Fibroblast of skin of right biceps (primary cell): Measurements from ENCODE around the gene UBE2J2.
"Not testable (repeated sequence)": the region's sequence is repeated elsewhere in the genome, so short reads cannot be mapped to it uniquely, and the experiment has no call there.

Experiments
- DNase-seq: peaks from one replicate; pipeline ENCODE4 v3.0.0-alpha.2; 2013

Gene UBE2J2

DNA sequence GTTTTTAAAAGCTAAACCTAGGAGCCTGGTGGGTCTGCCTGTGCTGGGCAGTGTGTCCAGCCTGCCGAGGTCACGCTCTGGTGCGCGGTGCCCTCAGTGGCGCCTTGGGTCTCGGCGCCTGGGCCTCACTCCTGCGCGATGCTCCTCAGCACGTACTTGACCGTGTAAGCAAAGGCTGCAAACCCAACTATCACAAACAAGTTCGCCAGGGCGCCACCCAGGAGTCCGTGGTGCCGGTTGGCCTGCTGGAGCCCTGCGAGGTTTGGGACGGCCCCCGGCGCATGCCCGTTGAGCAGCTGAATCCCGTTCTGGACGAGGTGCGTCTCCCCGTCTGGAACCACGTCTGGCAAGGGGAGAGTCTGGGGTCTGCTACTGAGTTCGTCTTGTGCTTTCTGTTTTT lies 18.6 kb downstream of the UBE2J2 start:
- no peak for DNase-seq

DNA sequence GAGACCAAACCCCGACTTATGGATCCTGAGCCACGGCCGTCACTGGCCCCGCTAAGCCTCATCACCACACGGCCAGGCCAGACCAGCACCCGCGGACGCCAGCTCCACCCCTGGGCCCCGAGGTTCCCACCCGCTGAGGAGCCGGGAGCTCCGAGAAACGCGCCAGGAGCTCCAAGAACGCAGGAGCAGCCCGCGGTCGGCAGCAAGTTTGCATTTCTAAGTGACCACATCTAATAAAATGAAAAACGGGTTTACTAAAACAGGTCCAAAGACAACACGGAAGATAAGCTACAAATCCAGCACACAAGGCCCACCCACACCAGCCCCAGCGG lies 19.0 kb downstream of the UBE2J2 start:
- DNase-seq, result no peak

DNA sequence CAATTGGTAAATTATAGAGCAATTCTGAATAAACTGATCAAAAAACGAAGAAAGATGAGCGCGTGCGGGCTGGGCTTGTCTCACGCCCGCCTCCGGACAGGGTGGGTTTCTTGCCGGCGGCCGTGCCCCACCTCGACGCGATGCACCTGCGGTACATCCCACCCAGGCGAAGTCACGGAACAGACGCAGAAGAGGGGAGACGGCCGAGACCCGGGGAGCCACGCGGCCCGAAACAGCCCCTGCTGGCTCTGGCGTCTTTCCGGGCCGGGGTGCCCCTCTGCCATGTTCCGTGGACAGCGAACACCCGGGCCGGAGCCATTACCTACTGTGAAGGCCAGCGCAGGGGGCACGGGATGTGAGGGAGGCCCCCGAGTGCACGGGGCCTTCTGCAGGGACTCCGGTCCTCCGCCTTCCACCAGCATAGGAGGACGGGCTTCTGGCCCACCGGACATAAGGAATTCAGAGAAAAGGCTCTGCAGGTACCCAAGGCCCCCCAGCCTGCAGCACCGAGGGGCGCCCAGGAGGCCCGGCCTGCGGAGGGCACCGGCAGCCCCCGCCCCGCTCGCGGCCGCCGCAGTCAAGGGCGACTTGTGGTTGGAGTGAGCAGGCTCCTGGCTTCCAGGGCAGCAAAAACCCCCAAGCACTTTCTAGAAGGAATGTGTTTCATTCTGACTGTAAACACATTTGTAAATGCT lies 19.5 kb downstream of the UBE2J2 start:
- DNase-seq, result no peak

DNA sequence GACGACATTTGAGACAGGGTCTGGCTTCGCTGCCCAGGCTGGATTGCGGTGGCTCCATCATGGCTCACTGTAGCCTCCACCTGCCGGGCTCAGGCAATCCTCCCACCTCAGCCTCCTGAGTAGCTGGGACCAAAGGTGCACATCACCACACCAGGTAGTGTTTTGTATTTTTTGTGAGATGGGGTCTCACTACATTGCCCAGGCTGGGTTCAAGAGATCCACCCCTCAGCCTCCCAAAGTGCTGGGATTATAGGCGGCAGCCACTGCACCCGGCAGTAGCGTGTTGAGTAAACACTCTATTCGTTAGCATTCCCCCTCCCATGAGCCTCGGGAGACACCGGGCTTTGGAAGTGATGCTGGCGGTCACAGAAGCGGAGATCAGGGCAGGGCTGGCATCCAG lies 20.3 kb downstream of the UBE2J2 start:
- DNase-seq, result no peak

DNA sequence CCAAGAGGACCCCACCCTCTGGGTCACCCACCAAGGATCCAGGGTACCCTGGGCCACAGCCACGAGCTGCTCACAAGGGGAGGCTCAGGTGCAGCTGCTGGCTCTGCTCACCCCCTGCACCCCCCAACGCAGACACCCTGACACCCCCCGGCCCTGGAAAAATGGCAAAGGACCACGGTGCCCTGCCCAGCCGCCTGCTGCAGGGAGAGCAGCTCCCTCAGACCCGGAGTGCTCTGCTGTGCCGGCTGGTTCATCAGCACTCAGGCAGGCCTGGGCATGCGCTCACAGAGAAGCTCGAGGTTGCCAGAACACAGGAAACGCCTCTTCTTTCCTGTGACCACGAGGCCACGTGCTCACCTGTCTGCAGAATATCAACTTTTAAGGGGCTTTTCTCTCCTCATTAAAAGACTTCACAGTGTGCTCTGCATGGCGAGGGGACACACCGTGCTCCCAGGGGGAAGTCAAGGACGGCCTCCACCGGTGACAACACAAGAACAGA lies 22.8 kb downstream of the UBE2J2 start:
- no peak for DNase-seq

DNA sequence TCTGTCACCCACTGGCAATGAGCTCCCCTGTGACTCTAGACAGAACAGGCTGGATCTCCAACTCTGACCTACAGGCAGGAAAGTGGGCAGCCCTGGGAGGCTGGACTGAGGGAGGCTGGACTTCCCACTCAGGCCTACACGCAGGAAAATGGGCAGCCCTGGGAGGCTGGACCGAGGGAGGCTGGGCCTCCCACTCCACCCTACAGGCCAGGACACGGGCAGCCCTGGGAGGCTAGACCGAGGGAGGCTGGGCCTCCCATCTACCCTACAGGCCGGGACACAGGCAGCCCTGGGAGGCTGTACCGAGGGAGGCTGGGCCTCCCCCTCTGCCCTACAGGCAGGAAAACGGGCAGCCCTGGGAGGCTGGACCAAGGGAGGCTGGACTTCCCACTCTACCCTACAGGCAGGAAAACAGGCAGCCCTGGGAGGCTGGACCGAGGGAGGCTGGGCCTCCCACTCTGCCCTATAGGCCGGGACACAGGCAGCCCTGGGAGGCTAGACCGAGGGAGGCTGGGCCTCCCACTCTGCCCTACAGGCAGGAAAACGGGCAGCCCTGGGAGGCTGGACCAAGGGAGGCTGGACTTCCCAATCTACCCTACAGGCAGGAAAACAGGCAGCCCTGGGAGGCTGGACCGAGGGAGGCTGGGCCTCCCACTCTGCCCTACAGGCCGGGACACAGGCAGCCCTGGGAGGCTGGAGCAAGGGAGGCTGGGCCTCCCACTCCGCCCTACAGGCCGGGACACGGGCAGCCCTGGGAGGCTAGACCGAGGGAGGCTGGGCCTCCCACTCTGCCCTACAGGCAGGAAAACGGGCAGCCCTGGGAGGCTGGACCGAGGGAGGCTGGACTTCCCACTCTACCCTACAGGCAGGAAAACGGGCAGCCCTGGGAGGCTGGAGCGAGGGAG lies 25.4 kb downstream of the UBE2J2 start:
- DNase-seq, result not testable (repeated sequence)

DNA sequence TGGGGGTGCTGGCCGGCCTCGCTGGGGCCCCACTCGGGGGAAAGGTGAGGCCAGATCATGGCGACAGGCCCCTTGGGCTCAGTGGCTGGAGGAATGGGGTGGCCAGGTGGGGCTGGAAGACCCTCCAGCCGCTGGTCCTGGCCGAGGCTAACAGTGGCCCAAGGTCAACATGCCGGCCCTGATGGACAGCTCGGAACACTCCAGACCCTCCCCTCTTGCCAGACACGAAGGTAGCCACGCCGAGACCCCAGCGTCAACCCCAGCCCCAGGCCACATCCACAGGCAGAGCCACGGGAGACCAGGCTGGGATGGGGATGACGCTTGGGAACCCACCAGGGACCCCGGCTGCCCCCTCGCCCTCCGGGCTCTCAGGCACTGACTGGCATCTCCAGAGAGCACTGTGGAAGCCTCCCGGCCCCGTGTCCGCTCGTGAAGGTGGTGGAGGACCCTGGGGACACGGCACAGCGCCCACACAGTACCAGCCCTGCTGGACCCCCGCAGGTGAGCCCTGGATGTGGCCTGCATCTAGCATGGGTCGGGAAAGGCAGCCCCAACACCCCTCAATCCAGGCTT lies 26.2 kb downstream of the UBE2J2 start:
- no peak for DNase-seq

DNA sequence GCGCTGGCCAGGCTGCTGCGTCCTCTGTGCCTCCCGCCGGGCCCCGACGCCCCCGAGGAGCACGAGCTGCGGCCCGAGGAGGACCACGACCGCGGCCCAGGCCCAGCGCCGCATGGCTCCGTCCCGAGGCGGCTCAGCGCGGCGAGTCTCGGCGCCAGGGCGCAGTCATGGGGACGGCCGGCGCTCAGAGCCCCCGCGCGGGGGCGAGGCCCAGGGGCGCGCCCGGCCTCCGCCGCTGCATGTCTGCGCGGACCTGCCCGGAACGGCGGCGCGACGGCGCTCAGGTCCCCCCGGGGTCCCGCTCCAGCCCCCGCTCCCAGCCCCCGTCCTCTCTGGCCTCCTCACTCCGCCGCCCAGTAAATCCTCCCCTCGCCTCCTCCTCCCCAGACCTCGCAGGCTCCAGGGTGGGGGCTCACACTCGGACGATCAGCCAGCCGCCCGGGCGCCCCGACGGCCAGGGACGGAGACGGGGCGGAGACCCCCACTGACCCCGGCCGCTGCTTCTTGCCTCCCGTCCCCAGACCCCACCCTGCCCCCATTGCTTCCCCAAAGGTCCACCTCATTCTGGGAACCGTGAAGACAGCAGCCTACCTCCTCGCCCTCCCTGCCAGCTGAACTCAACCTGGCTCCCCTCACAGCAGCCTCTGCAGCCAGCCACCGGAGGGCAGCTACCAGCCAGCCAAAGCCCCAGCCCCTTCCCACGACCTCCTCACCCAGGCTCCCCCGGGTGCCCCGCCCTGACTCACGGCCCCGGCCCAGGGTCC lies 26.9 kb downstream of the UBE2J2 start, which contains the start of gene C1QTNF12:
C1QTNF12 (minus strand) TSS at position 146 of the 764 bp plus-strand sequence; CDS start at position 114, 32 bp downstream.
- no peak for DNase-seq

DNA sequence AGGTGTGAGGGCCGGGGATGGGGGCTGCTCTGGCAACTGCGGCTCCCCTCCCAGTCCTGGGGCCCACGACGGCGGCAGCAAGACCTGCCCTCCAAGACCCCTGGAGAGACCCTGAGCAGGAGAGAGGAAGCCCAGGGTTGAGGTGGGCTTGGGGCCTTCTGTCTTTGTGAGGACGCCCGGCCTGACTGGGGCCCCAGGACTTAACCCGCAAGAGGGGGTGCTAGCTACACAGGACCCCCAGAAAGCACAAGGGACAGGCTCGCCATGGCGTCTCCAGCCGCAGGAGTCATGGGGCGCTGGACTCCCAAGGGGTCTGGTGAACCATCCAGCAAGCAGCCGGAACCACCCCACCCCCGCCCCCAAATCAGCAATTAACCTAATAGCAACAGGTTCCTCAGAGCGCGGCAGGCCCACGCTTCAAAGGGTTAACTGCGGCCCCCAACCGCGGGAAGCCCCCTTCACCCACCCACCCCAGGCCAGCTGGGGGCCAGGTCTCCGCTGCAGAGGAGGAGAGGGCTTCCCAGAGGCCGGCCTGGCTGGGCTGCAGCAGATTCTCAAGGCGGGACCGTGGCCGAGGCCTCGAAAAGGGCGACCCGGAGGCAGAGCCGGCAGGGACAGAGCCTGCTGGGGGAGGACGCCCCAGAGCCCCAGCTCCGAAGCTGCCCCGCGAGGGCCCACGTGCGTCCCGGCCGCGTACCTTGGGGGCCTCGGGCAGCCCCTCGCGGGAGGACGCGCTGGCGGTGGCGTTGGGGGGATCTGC lies 27.7 kb downstream of the UBE2J2 start:
- no peak for DNase-seq

DNA sequence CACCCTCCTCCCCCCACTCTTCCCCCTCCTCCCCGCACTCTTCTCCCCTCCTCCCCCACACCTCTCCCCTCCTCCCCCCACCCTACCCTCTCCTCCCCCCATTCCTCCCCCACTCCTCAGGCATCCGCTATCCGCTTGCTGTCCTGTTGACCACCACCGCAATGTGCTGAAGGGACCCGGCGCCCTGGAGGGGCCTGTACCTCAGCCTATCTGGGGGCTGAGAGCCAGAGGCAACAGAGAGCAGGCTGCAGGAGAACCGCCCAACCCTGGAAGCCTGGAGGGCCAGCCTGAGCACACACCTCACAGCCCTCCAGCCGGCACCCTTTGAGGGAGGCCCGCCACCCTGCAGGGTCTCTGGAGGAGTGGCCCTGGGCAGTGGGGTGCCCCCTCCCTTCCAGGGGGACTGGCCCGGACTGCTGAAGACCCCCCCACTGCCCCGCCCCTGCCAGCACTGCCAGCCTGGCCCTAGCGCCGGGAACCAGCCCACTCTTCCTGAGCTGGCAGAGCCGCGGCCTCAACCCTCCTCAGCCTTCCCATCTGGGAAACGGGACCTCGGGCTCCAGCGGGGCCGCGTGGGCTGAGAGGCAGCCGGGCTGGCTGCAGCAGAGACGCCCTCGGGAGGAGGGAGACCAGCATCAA lies 28.4 kb downstream of the UBE2J2 start:
- DNase-seq, result no peak

DNA sequence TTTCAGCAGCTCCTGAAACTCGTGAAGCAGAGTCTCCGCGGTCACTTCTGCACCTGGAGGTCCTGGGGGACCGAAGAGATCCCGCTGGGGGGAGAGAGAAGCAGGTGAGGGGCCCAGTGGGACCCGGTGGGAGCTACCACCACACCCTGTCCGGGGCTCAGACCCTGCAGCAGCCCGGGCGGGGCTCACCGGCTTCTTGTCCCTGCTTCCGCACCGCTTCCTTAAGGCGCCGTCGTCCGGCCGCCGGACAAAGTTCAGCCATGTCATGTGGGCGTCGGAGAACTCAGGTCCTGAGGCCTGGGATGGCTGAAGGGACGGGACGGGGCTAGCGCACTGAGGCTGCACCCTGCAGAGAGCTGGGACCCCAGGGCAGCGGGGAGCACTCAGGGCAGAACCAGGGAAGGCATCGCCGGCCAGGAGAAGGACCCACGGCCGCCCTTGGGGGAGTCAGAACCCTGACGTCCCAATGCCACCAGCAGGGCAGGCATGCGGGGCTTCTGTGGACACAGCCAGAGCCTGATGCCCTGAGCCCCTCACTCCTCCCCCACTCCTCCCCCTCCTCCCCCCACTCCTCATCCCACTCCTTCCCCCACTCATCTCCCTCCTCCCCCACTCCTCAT lies 29.4 kb downstream of the UBE2J2 start:
- DNase-seq, result no peak

DNA sequence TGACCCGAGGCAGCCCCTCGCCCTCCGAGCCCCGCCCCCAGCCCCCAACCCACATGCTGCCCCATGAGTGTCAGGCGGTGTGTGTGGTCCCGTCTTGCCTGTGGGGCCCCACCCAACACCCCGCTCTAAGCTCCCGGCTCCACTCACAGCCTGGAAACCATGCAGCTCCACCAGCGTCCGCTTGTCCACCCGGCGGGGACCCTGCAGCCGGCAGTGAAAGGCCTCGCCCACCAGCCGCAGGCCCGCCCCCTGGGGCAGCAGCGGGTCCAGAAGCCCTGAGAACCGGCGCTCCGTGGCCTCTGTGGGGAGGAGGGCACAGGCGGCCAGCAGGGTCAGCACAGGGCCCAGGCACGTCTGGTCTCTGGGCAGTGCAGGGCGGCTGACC lies 29.9 kb downstream of the UBE2J2 start:
- DNase-seq, result no peak

DNA sequence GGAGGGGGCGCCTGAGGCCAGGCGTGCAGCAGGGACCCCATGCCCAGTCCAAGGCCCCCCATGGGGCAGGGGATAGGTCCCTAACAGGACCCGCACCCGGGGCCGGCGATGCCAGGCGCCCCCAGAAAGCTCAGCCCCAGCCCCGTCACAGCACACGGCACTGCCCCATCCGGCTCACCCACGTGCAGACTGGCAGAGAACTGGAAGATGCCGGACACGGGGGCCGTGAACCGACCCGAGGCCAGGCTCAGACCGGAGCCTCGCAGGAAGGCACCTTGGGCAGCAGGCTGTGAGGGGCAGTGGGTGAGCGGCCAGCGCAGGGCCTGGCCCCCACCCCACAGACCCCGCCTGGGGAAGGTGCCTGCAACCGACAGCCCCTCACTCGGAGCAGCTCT lies 30.4 kb downstream of the UBE2J2 start:
- DNase-seq, result no peak

DNA sequence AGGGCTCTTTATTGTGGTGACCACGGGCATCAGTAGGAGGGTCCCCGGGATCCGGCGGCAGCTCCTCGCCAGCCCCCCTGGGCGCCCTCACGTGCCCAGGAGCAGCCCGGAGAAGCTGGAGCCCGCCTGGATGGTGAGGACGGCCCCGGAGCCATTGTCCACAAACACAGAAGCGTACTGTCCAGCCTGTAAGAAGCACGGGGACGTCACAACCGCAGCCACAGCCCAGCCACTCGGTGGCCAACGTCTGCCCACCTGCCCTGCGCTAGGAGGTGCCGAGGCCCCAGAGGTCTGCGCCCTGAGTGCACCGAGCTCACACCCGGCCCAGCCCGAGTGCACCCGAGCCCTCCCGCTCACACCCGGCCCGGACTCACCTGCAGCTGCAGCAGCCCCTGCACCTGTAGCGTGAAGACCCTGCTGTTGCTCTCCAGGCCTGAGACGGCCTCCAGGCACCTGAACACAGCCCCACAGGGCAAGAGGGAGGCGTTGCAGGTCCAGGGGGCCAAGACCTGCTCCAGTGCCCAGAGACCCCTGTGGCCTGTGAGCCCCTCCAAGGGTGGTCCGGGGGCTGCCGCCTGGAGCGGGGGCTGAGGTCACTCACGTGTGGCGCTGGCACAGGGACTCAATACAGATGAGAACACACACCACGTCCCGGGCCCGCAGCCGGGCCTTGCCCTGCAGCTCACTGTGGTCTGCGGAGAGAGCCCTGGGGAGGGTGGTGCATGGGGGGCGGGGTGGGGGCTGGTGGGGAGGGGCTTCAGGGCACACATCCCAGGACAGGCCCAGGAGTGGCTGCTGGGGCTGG lies 31.0 kb downstream of the UBE2J2 start:
- DNase-seq, result no peak

DNA sequence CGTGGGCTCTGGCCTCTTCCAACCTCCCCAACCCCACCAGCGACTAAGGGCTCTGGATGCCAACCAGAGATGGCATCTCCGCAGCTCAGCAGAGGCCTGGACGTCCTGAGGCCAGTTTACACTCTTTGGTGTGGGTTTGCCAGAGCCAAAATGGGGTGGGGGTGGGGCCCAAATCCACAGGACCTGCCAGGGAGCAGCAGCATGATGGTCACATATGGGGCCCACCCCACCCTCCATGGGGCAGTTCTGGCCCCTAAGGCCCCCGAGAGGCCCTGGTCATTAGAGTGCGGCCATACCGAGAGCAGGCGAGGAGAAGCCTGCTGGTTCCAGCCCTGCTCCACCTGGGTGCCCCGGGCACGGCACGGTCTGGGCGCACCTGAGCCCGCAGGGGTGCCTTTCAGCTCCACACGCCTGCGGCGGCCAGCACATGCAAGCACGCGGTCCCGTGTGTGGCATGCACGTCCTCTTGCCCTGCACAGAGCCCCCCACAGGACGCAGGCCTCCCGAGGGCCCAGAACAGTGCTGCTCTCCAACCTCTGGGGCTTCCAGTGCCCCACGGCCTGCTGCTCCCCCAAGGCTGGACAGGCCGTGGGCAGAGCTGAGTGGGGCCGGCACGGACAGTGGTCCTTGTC lies 31.9 kb downstream of the UBE2J2 start:
- no peak for DNase-seq

DNA sequence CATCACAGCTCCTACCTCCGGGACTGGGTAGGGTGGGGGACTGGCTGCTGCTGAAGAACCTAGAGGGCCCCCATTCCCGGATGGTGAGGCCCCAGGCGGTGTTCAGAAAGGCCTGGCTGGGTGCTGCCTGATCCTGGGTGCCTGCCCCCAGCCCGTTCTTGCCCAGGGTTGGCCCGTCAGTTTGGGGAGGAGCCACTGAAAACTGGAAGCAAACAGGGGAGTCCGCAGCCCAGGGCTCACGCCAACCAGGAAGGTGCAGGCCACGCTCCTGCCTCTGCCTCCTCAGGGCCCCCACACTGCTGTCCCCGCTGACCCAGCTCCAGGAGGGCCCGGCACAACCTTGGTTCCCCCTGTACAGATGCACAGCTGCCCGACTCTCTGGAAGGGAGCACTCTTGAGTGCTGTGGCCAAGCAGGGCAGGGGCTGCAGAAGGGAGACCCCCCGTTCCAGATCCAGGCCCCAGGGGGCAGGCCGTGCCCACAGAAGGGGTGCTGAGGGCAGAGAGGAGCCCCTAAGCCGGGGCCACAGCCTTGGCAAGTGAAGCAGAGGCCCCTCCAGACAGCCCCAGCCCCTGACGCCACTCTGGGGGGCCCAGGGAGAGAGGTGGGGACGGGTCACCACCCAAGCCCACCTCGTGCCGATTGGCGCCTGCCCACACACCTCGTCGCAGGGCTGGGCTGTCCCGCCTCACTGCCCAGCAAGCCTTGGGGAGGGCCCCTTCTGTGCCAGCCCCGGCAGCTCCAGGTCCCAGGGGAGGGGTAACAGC lies 32.6 kb downstream of the UBE2J2 start:
- DNase-seq, result peak; percentile 11

DNA sequence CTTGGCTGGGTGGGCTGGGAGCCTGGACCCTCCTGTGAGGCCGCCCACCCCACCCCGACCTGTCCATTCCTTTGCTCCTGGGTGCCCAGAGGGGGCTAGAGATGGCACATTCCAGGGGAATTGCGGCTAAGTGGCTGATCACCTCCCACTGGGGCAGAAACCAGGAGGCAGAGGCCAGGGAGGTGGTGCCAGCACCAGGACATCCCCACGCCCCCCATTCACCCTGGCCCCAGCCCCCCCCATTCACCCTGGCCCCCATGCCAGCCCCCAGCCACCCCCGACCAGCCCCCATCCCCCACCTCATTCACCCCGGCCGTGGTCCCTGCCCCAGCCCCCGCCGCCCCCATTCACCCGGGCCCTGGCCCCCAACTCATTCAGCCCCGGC lies 33.3 kb downstream of the UBE2J2 start:
- no peak for DNase-seq

DNA sequence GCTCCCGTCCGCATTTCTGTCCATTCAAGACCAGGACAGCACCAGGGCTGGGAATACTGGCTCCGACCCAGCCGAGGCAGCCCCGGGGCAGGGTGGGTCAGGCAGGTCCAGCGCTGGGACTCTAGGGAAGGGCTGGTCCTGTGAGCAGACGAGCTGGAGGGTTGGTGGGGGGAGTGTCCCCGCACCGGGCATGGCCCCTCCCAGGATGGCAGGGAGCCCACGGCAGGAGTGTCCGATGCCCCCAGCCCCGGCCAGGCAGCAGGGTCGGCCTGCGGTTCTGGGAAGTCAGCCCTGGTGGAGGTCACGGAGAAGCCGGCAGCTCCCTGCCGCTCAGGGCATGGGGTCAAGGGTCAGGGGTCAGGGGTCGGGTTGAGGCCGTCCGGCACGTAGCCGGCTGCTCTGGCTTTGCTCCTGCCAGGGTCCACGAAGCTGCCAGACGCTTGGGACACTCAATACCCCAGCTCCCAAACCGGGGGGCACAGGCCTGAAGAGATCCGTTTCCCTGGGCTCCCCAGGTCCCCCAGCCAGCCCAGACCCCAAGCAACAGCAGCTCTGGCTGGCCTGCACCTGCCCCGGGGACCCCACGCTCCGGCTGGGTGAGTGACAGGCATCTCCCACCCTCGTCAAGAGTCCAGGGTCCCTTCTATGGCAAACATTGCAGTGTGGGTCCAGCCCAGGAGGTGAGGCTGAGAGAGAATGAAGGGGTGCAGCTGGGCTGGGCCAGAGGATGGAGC lies 33.9 kb downstream of the UBE2J2 start:
- DNase-seq, result no peak
